Measurements from ENCODE around the gene CSF2.
"Not testable (repeated sequence)": the region's sequence is repeated elsewhere in the genome, so short reads cannot be mapped to it uniquely, and the experiment has no call there.

The CSF2 gene

DNA sequence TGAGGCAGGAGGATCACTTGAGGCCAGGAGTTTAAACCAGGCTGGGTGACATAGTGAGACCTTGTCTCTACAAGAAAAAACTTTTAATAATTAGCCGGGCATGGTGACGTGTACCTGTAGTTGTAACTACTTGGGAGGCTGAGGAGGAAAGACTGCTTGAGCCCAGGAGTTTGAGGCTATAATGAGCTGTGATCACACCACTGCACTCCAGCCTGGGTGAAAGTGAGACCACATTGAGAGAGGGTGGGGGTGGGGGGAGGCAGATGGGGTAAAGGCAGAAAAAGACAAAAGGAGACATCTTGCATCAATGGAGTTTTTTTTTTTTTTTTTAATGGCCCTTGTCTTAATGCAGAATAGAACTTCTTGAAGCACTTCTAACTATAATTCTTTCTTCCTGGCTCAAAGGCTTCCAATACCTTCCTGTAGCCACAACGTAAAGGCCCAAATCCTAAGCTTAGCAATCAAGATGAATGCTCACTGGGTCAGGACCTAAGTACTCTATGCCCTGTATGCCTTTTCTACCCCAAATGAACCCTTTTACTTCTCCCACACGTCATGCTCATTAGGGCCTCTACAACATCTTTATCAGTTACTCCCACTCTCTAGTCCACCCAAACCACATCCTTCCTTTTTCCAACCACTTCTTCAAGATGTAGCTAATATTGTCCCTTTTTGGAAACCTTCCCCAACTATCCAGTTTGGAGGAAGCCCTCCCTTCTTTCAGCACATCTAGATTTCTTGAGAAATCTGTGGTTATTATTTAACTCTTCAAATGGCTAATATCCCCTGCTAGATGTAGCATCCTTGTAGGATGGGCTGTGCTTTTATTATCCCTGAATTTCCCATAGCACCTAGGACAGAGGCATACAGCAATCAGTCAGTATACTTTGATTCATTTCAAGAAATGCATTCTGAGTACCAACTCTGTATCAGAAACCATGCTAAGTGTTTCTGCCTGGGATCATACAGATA, 40.8 kb downstream of the CSF2 start:
- no peak for DNase-seq

DNA sequence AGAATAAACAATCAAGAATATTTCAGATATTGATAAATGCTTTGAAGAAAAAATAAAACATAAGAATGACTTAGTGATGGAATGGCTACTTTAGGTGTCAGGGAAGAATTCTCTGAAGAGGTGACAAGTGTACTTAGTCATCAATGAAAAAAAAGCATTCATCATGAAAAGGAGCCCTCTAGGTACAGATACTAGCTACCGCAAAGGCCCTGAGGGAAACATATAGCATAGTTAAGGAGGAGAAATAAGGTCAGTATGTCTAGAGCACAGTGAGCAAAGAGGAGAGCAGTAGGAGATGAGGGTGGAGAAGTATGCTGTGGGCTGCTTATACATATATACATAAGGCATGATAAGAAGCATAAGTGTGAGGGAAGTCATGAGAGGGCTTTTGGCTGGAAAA, 41.8 kb downstream of the CSF2 start:
- DNase-seq: no peak

DNA sequence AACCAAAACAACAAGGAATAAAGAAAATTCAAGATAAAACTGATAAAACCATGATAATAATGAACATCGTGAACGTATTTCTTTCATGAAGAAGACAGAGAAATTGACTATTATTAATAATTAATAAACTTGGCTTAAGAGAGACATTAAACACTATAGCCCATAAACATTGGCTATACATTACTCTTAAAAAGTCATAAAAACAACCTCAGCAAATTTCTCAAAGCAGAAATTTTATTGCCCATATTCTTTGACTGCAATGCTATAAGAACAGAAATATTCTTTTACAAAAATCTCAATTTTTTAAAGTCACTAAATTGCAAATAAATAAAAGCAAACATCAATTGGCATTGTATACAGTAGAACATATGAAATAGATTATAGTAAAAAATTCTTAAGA, 42.5 kb downstream of the CSF2 start:
- no peak for DNase-seq

DNA sequence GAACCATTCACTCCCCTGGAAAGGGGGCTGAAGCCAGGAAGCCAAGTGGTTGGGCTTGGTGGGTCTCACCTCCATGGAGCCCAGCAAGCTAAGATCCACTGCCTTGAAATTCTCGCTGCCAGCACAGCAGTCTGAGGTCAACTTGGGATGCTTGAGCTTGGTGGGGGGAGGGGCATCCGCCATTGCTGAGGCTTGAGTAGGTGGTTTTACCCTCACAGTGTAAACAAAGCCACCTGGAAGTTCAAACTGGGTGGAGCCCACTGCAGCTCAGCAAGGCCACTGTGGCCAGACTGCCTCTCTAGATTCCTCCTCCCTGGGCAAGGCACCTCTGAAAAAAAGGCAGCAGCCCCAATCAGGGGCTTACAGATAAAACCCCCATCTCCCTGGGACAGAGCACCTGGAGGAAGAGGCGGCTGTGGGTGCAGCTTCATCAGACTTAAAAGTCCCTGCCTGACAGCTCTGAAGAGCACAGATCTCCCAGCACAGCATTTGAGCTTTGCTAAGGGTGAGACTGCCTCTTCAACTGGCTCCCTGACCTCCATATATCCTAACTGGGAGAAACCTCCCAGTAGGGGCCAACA, 43.4 kb downstream of the CSF2 start:
- DNase-seq: not testable (repeated sequence)

DNA sequence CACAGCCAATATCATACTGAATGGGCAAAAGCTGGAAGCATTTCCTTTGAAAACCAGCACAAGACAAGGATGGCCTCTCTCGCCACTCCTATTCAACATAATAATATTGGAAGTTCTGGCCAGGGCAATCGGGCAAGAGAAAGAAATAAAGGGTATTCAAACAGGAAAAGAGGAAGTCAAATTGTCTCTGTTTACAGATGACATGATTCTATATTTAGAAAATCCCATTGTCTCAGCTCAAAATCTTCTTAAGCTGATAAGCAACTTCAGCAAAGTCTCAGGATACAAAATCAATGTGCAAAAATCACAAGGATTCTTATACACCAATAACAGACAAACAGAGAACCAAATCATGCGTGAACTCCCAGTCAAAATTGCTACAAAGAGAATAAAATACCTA, 47.1 kb downstream of the CSF2 start:
- DNase-seq: not testable (repeated sequence)

DNA sequence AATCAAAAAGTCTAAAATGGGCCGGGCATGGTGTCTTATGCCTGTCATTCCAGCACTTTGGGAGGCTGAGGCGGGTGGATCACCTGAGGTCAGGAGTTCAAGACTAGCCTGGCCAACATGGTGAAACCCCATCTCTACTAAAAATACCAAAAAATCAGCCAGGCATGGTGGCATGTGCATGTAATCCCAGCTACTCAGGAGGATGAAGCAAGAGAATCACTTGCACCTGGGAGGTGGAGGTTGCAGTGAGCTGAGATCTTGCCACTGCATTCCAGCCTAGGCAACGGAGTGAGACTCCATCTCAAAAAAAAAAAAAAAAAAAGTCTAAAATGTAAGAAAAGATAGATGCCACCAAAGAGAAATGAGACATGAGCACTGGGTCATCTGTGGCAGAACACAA, 49.4 kb downstream of the CSF2 start:
- not testable (repeated sequence) for DNase-seq

DNA sequence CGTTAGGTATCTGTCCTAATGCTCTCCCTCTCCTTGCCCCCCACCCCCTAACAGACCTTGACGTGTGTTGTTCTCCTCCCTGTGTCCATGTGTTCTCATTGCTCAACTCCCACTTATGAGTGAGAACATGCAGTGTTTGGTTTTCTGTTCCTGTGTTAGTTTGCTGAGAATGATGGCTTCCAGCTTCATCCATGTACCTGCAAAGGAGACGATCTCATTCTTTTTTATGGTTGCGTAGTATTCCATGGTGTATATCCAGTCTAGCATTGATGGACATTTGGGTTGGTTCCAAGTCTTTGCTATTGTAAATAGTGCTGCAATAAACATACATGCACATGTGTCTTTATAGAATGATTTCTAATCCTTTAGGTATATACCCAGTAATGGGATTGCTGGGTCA, 50.0 kb downstream of the CSF2 start:
- DNase-seq: not testable (repeated sequence)
